ENCODE data around the gene RARRES2.

The RARRES2 gene

DNA sequence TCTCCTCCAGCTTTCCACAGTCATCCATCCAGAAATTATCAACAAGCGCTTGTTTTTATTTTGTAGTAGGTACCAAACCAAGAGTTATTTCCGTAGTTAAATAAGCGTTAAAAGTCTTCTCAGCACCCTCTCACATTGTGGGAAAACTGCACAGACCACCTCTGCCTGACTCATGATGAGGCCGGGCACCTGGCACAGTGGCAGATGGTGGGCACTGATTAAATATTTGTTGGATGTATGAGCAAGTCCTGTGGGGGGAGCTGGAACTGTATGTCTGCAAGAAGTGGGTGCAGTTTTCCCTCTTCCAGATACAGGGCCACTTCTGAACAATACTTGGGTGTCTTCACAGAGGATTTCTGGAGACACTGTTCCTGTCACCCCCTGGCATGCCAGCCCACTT is 21.9 kb upstream of the RARRES2 start:
- H3K4me2 ChIP-seq (ENCODE audit: low read depth, low read length, poor library complexity, severe bottlenecking) = no peak overlapping the region
- no peaks in the 10 kb centered on the region for H3K79me2 ChIP-seq (ENCODE audit: insufficient read depth, low read length)
- no peaks in the 10 kb centered on the region for H3K36me3 ChIP-seq (ENCODE audit: low read length)
- H3F3A ChIP-seq (ENCODE audit: insufficient read depth) = peaks cover 11% of the 10 kb centered on the region; the same call in 1 of the 2 replicates
- H2AFZ ChIP-seq (ENCODE audit: low read depth, low read length, severe bottlenecking) = no peak overlapping the region
- H3K9me2 ChIP-seq (replicated peaks; ENCODE audit: insufficient read depth, low read length) = no peaks in the 10 kb centered on the region
- TF ChIP-seq CTCF (IDR thresholded peaks at IDR 0.05; ENCODE audit: insufficient read depth, low read length, poor library complexity, severe bottlenecking) (no peak), EZH2phosphoT487 (conservative IDR thresholded peaks at IDR 0.05; ENCODE audit: low read length) (no peak)
- no peaks in the 10 kb centered on the region for H3K9me3 ChIP-seq (ENCODE audit: insufficient read depth, low read length)
- no peak overlapping the region for H3K27ac ChIP-seq (ENCODE audit: low read depth, low read length)
- H3K27me3 ChIP-seq (ENCODE audit: low read length) = 0 out of 2 replicates have a peak, but pooled peaks cover 3% of the 10 kb centered on the region
- no peaks in the 10 kb centered on the region for H4K20me1 ChIP-seq (ENCODE audit: low read depth, low read length)
- no peak overlapping the region for H3K4me3 ChIP-seq (ENCODE audit: insufficient read depth, low read length, poor library complexity, severe bottlenecking)
- no peak overlapping the region for H3K9ac ChIP-seq (ENCODE audit: low read length)

- no peak overlapping the region for H3K4me3 ChIP-seq (ENCODE audit: insufficient read depth, low read length, poor library complexity, severe bottlenecking)
- H4K20me1 ChIP-seq (ENCODE audit: low read depth, low read length) = no peaks in the 10 kb centered on the region
- H2AFZ ChIP-seq (ENCODE audit: low read depth, low read length, severe bottlenecking) = no peak overlapping the region
- H3K27ac ChIP-seq (ENCODE audit: low read depth, low read length) = no peak overlapping the region
- no peak overlapping the region for H3K4me2 ChIP-seq (ENCODE audit: low read depth, low read length, poor library complexity, severe bottlenecking)
- no peaks in the 10 kb centered on the region for H3K36me3 ChIP-seq (ENCODE audit: low read length)
- H3K9me2 ChIP-seq (replicated peaks; ENCODE audit: insufficient read depth, low read length) = no peaks in the 10 kb centered on the region
- 0 out of 2 replicates have a peak, but pooled peaks cover 3% of the 10 kb centered on the region for H3K27me3 ChIP-seq (ENCODE audit: low read length)
- TF ChIP-seq EZH2phosphoT487 (conservative IDR thresholded peaks at IDR 0.05; ENCODE audit: low read length) = no peak
- TF ChIP-seq CTCF (IDR thresholded peaks at IDR 0.05; ENCODE audit: insufficient read depth, low read length, poor library complexity, severe bottlenecking) = no peak
- no peaks in the 10 kb centered on the region for H3F3A ChIP-seq (ENCODE audit: insufficient read depth)
- H3K9ac ChIP-seq (ENCODE audit: low read length) = no peak overlapping the region
- no peaks in the 10 kb centered on the region for H3K9me3 ChIP-seq (ENCODE audit: insufficient read depth, low read length)
- H3K79me2 ChIP-seq (ENCODE audit: insufficient read depth, low read length) = no peaks in the 10 kb centered on the region
These were observed 20.6 kb upstream of the RARRES2 start for GRCh38 chr7:150361807-150362621.

GRCh38 chr7:150361402-150361801 is 20.0 kb upstream of the RARRES2 start:
- no peak for TF ChIP-seq CTCF (IDR thresholded peaks at IDR 0.05; ENCODE audit: insufficient read depth, low read length, poor library complexity, severe bottlenecking)
- no peak for TF ChIP-seq EZH2phosphoT487 (conservative IDR thresholded peaks at IDR 0.05; ENCODE audit: low read length)
- H3K27me3 ChIP-seq (ENCODE audit: low read length) = 0 out of 2 replicates have a peak, but pooled peaks cover 3% of the 10 kb centered on the region
- H2AFZ ChIP-seq (ENCODE audit: low read depth, low read length, severe bottlenecking) = no peak overlapping the region
- no peak overlapping the region for H3K4me3 ChIP-seq (ENCODE audit: insufficient read depth, low read length, poor library complexity, severe bottlenecking)
- H3K9me2 ChIP-seq (replicated peaks; ENCODE audit: insufficient read depth, low read length) = no peaks in the 10 kb centered on the region
- no peaks in the 10 kb centered on the region for H3F3A ChIP-seq (ENCODE audit: insufficient read depth)
- no peaks in the 10 kb centered on the region for H4K20me1 ChIP-seq (ENCODE audit: low read depth, low read length)
- no peaks in the 10 kb centered on the region for H3K9me3 ChIP-seq (ENCODE audit: insufficient read depth, low read length)
- H3K36me3 ChIP-seq (ENCODE audit: low read length) = no peaks in the 10 kb centered on the region
- no peaks in the 10 kb centered on the region for H3K79me2 ChIP-seq (ENCODE audit: insufficient read depth, low read length)
- no peak overlapping the region for H3K27ac ChIP-seq (ENCODE audit: low read depth, low read length)
- H3K4me2 ChIP-seq (ENCODE audit: low read depth, low read length, poor library complexity, severe bottlenecking) = no peak overlapping the region
- no peak overlapping the region for H3K9ac ChIP-seq (ENCODE audit: low read length)

All from SU-DHL-6 (cell line).